Hepatocyte (in vitro differentiated cells): ENCODE data around the gene CDK4. TPM values are rescaled to one million over a fixed set of nuclear protein-coding genes. Genes with fewer than 3 reads are reported as not detected.

Experiments used
- DNase-seq: peaks from one replicate; pipeline ENCODE4 v3.0.0-alpha.2; 2016; ENCODE audit warnings: low spot score
- H2AFZ ChIP-seq: fragments of 200-600 bp; sonication (generic); 2 replicates; pipeline ENCODE4 v1.6.0; 2016; ENCODE audit warnings: antibody characterized with exemption, mild to moderate bottlenecking
- H3K27ac ChIP-seq: fragments of 200-600 bp; sonication (generic); 2 replicates; pipeline ENCODE4 v1.5.1; 2016; ENCODE audit warnings: mild to moderate bottlenecking
- H3K27me3 ChIP-seq: fragments of 200-600 bp; sonication (generic); 2 replicates; pipeline ENCODE4 v1.6.1; 2016
- H3K36me3 ChIP-seq: fragments of 200-600 bp; sonication (generic); replicated peaks from 2 replicates; pipeline ENCODE4 v1.5.1; 2016; ENCODE audit warnings: low read depth; ENCODE audit not compliant: insufficient read depth
- H3K4me1 ChIP-seq: fragments of 200-600 bp; sonication (generic); 2 replicates; pipeline ENCODE4 v1.5.1; 2016; ENCODE audit warnings: mild to moderate bottlenecking, moderate library complexity; ENCODE audit not compliant: insufficient read depth
- H3K4me2 ChIP-seq: fragments of 200-600 bp; sonication (generic); 2 replicates; pipeline ENCODE4 v1.6.0; 2016
- H3K4me3 ChIP-seq: fragments of 200-600 bp; sonication (generic); 2 replicates; pipeline ENCODE4 v1.5.1; 2016; ENCODE audit warnings: mild to moderate bottlenecking
- H3K79me2 ChIP-seq: fragments of 200-600 bp; sonication (generic); 2 replicates; pipeline ENCODE4 v1.6.0; 2017; ENCODE audit warnings: mild to moderate bottlenecking
- H3K9me2 ChIP-seq: fragments of 200-600 bp; sonication (generic); replicated peaks from 2 replicates; pipeline ENCODE4 v1.6.0; 2017; ENCODE audit warnings: mild to moderate bottlenecking; ENCODE audit not compliant: insufficient read depth
- H3K9me3 ChIP-seq: fragments of 200-600 bp; sonication (generic); 2 replicates; pipeline ENCODE4 v1.5.1; 2016; ENCODE audit warnings: low read depth, mild to moderate bottlenecking
- H4K20me1 ChIP-seq: fragments of 200-600 bp; sonication (generic); 2 replicates; pipeline ENCODE4 v1.6.0; 2016; ENCODE audit warnings: mild to moderate bottlenecking; ENCODE audit not compliant: insufficient read depth, poor library complexity, severe bottlenecking
- CTCF ChIP-seq: fragments of 200-600 bp; sonication (generic); IDR thresholded peaks from 2 replicates; pipeline ENCODE4 v1.5.1; 2016; ENCODE audit warnings: antibody characterized with exemption, mild to moderate bottlenecking; ENCODE audit not compliant: poor library complexity
- EZH2 ChIP-seq: fragments of 200-600 bp; sonication (generic); IDR thresholded peaks from 2 replicates; pipeline ENCODE4 v1.6.1; 2016; ENCODE audit warnings: antibody characterized with exemption, mild to moderate bottlenecking, borderline replicate concordance
- EZH2phosphoT487 ChIP-seq: fragments of 200-600 bp; sonication (generic); IDR thresholded peaks from one replicate; pipeline ENCODE4 v1.6.1; 2018; ENCODE audit warnings: antibody characterized with exemption, mild to moderate bottlenecking, low read depth, moderate library complexity; ENCODE audit not compliant: unreplicated experiment, severe bottlenecking
- WGBS: methylation state at CpG from one replicate; pipeline ENCODE4 v1.1.6; 2016; ENCODE audit warnings: low lambda C conversion rate; ENCODE audit errors: missing lambda C conversion rate; 5-methylcytosine and 5-hydroxymethylcytosine counted together
- polyA plus RNA-seq: library from polyadenylated mRNA; unstranded; fragments of >200 nt; fragmentation: Nextera tagmentation; extraction: Ambion mirVana; gene quantifications from 2 replicates; pipeline ENCODE4 v1.2.1, GENCODE V29; 2016
- total RNA-seq: library from RNA; depleted of rRNA; stranded (reverse); fragments of >200 nt; gene quantifications from 2 replicates; pipeline ENCODE4 v1.2.3, GENCODE V29; 2014

The CDK4 gene
- total and polyA plus RNA-seq, 2 experiments from 2014 or later: 306 to 308 TPM

GRCh38 chr12:57741413-57741789, 10.7 kb downstream of the CDK4 start:
- Histone ChIP-seq H3K9me3 (no peaks in the 10 kb centered on the region), H3K9me2 (no peaks in the 10 kb centered on the region), H2AFZ (no peak overlapping the region), H4K20me1 (no peaks in the 10 kb centered on the region), H3K27me3 (peaks cover 71% of the 10 kb centered on the region), H3K4me2 (no peak overlapping the region), H3K79me2 (no peaks in the 10 kb centered on the region), H3K4me3 (no peak overlapping the region), H3K27ac (no peak overlapping the region), H3K36me3 (no peaks in the 10 kb centered on the region), H3K4me1 (peaks cover 18% of the 10 kb centered on the region)
- DNase-seq: no peak
- TF ChIP-seq EZH2phosphoT487 (no peak), EZH2 (no peak), CTCF (no peak)
- no CpG with 5 or more reads among the region's 1 CpG for WGBS

DNA sequence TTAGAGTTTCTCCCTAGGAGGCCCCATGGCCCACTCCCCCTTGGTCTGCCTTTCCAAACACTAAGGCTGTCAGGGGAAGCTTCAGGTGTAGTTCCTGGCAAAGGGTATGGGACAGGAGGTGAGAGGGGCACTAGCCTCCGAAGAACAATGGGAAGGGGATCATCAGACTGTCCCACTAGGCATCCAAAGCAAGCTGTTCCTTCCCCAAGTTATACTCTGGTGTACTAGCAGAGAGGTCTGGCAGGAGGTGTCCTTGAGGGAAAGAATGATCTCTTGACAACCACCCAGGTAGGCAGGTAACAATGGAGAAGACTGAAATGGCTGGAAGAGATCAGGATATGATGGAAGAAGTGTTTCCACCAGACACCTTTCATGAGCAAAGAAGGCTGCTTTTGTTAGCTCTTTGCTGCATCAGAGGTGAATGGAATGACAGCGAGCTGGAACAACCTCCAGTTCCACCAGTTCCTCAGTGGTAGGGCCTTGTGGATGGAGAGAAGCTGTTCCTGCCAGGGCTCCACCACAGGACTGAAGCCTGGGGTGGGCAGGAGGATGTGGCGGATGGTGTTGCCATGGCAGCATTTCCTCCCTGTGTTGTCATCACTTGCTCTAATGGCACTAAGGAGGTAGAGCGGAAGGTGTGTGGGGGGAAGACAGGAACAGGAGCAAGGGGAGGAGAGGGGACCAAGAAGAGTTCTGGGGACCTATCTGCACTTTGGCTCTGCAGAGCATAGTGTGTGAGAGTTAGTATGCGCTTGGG, 11.3 kb downstream of the CDK4 start:
- H3K4me2 ChIP-seq: no peak overlapping the region
- no peak for DNase-seq
- H4K20me1 ChIP-seq: no peaks in the 10 kb centered on the region
- no peak for TF ChIP-seq CTCF
- TF ChIP-seq EZH2phosphoT487: no peak
- TF ChIP-seq EZH2: no peak
- no peaks in the 10 kb centered on the region for H3K9me2 ChIP-seq
- H2AFZ ChIP-seq: no peak overlapping the region
- peaks cover 24% of the 10 kb centered on the region for H3K4me1 ChIP-seq
- H3K27ac ChIP-seq: no peak overlapping the region
- H3K4me3 ChIP-seq: no peak overlapping the region
- no peaks in the 10 kb centered on the region for H3K79me2 ChIP-seq
- H3K36me3 ChIP-seq: no peaks in the 10 kb centered on the region
- 84% methylated on average over 5 of the region's 5 CpGs for WGBS
- peaks cover 77% of the 10 kb centered on the region for H3K27me3 ChIP-seq
- no peaks in the 10 kb centered on the region for H3K9me3 ChIP-seq

GRCh38 chr12:57739914-57740538, 12.1 kb downstream of the CDK4 start:
- H3K4me1 ChIP-seq: peaks cover 23% of the 10 kb centered on the region
- no peak overlapping the region for H3K4me2 ChIP-seq
- H3K27me3 ChIP-seq: peaks cover 85% of the 10 kb centered on the region

More at GRCh38 chr12:57739914-57740538, 12.1 kb downstream of the CDK4 start:
- H3K79me2 ChIP-seq: no peaks in the 10 kb centered on the region
- H3K9me2 ChIP-seq: no peaks in the 10 kb centered on the region
- H2AFZ ChIP-seq: no peak overlapping the region
- no peaks in the 10 kb centered on the region for H3K9me3 ChIP-seq
- H4K20me1 ChIP-seq: no peaks in the 10 kb centered on the region
- no peak for TF ChIP-seq EZH2phosphoT487
- no peak for TF ChIP-seq CTCF
- TF ChIP-seq EZH2: no peak
- WGBS: 39% methylated on average over 10 of the region's 10 CpGs
- DNase-seq: no peak
- no peaks in the 10 kb centered on the region for H3K36me3 ChIP-seq
- H3K4me3 ChIP-seq: no peak overlapping the region
- H3K27ac ChIP-seq: no peak overlapping the region
